ENCODE results near the gene ADAMTS18.

Gene ADAMTS18

DNA sequence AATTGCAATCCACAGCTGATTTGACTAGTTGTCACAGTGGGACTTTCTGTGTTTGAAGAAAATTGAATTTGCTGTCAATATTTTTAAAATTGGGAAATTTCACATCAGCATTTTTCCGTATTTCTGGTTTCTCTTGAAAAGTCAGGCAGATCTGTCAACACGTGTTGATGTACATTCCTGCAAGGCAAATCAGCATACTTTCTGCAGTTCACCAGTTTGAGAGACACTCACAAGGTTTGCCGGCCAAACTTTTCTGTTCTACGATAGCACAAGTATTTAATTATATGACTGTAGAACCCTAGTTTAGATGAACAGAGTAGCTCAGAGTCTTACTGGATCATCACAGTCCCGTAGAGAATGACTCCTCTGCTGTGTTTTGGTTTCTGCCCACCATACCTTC lies 102.0 kb downstream of the ADAMTS18 start:
- Histone ChIP-seq H3K4me3 (ENCODE audit: low read depth in 1 of 2, low read length in 1 of 2) (no peak overlapping the region), H3K36me3 (no peaks in the 10 kb centered on the region), H3K27me3 (no peaks in the 10 kb centered on the region), H3K9me3 (no peaks in the 10 kb centered on the region), H3K4me1 (ENCODE audit: control insufficient read depth in 1 of 2, insufficient read depth in 1 of 2, low read depth in 1 of 2, low read length in 1 of 2) (no peaks in the 10 kb centered on the region), H3K27ac (no peak overlapping the region)
- TF ChIP-seq, protein P1, sequence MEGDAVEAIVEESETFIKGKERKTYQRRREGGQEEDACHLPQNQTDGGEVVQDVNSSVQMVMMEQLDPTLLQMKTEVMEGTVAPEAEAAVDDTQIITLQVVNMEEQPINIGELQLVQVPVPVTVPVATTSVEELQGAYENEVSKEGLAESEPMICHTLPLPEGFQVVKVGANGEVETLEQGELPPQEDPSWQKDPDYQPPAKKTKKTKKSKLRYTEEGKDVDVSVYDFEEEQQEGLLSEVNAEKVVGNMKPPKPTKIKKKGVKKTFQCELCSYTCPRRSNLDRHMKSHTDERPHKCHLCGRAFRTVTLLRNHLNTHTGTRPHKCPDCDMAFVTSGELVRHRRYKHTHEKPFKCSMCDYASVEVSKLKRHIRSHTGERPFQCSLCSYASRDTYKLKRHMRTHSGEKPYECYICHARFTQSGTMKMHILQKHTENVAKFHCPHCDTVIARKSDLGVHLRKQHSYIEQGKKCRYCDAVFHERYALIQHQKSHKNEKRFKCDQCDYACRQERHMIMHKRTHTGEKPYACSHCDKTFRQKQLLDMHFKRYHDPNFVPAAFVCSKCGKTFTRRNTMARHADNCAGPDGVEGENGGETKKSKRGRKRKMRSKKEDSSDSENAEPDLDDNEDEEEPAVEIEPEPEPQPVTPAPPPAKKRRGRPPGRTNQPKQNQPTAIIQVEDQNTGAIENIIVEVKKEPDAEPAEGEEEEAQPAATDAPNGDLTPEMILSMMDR (IDR thresholded peaks at IDR 0.05) = no peak

DNA sequence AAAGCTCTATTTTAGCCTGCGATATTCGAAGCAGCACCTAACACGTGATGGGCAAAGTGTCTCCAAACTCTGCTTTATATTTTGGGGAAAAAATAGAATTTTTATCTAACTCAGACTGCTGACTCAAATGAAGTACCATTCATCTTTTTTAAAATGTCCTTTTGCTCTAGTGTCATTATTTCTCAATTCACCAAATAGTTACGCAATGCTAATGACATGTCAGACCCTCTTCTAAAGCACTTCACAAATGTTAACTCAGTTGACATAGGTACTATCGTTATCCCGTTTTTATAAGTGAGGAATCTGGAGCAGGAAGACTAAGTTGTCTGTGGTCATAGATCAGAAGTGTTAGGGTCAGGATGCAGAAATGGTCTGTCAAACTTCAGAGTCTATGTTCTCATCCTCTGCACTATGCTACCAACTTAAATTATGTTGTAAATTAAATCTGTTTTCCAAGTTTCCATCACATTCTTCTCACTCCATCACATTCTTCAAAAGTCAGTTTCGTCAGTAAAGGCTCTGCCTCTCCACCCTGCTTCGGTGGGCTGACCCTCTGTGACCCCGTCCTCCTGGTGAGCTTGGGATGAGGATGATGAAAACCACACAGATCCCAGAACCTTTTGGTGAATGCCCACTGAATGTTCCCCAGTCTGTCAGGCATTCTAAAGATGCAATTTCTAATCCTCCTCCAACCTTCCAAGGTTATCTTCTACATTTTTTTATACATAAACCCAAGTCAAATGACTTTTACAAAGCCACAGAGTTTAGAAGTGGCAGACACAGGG lies 102.8 kb downstream of the ADAMTS18 start:
- H3K4me1 ChIP-seq (ENCODE audit: control insufficient read depth in 1 of 2, insufficient read depth in 1 of 2, low read depth in 1 of 2, low read length in 1 of 2) = no peaks in the 10 kb centered on the region
- TF ChIP-seq, protein P1 (IDR thresholded peaks at IDR 0.05) = no peak
- no peaks in the 10 kb centered on the region for H3K27me3 ChIP-seq
- H3K36me3 ChIP-seq = no peaks in the 10 kb centered on the region
- no peak overlapping the region for H3K4me3 ChIP-seq (ENCODE audit: low read depth in 1 of 2, low read length in 1 of 2)
- no peak overlapping the region for H3K27ac ChIP-seq
- no peaks in the 10 kb centered on the region for H3K9me3 ChIP-seq

DNA sequence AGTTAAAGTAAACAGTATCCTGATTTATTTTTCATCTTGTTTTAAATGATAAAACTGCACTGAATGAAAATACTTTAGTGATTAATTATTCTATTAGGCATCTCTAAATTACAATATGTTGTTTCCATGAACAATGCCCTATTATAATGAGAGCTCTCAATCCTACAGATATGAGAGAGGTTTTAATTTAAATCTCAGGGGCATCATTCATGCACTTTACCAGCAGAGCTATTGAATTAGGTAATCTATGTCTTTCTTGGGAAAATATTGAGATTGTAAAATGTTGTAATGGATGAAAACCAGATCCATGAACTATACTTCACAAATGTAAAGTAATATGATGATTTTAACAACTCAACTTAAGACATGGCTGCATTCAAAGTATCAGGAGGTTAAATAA lies 103.8 kb downstream of the ADAMTS18 start:
- H3K36me3 ChIP-seq = no peaks in the 10 kb centered on the region
- no peak overlapping the region for H3K4me3 ChIP-seq (ENCODE audit: low read depth in 1 of 2, low read length in 1 of 2)
- H3K27me3 ChIP-seq = no peaks in the 10 kb centered on the region
- TF ChIP-seq, protein P1 (IDR thresholded peaks at IDR 0.05) = no peak
- H3K9me3 ChIP-seq = no peaks in the 10 kb centered on the region
- H3K27ac ChIP-seq = no peak overlapping the region
- H3K4me1 ChIP-seq (ENCODE audit: control insufficient read depth in 1 of 2, insufficient read depth in 1 of 2, low read depth in 1 of 2, low read length in 1 of 2) = no peaks in the 10 kb centered on the region

DNA sequence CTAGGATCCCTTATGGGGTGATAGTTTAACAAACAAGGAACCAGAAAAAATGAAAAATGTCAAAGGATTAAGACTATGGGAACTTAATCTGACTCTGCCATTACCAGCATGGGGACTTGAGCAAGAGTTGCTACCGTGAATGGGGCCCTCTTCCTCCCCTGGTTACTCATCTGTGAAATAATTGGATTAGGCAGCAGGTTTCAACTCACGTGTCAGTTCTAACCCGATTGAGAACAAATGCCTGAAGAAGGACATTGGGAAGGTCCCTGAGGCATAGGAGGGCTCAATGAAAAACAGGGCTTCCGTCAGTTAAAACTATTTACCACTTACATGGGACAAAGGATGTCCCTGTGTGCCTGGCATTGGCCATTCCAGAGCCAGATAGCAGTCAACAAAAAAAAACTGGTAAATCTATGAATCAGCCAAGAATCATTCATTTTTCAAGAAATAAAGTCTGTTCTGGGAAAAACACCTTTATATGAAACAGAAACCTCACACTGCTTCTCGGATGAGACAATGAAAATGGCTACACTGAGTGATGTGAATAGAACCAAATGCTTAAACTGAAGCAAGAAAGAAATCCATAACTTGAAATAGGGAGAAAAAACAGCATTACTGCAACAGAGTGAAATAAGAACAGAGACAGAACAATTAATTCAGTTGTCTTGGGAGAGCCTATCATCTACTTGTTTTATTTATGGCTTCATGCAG lies 104.3 kb downstream of the ADAMTS18 start:
- no peaks in the 10 kb centered on the region for H3K9me3 ChIP-seq
- H3K27me3 ChIP-seq = no peaks in the 10 kb centered on the region
- H3K4me3 ChIP-seq (ENCODE audit: low read depth in 1 of 2, low read length in 1 of 2) = no peak overlapping the region
- no peaks in the 10 kb centered on the region for H3K36me3 ChIP-seq
- TF ChIP-seq, protein P1 (IDR thresholded peaks at IDR 0.05) = no peak
- H3K4me1 ChIP-seq (ENCODE audit: control insufficient read depth in 1 of 2, insufficient read depth in 1 of 2, low read depth in 1 of 2, low read length in 1 of 2) = no peaks in the 10 kb centered on the region
- H3K27ac ChIP-seq = no peak overlapping the region

DNA sequence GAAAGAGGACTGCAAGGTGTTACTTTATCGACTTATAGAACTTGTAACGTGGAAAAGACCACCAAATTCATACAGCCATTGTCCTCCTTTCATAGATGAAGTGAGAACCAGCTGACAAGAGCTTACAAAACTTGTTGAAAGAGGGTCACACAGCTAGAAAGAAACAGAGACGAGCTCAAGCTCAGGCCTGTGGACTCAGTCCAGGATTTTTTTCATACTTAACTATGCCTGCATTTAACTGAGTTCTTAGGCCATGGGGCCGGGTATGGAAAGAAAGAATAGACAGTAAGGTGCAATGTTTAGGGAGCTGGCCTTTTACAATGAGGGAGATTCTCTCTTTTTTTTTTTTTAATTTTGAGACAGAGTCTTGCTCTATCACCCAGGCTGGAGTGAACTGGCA lies 106.1 kb downstream of the ADAMTS18 start:
- TF ChIP-seq, protein P1 (IDR thresholded peaks at IDR 0.05) = no peak

More for the DNA sequence above, 106.1 kb downstream of the ADAMTS18 start:
- H3K36me3 ChIP-seq = no peaks in the 10 kb centered on the region
- no peaks in the 10 kb centered on the region for H3K27me3 ChIP-seq
- no peaks in the 10 kb centered on the region for H3K9me3 ChIP-seq
- H3K27ac ChIP-seq = no peak overlapping the region
- H3K4me3 ChIP-seq (ENCODE audit: low read depth in 1 of 2, low read length in 1 of 2) = no peak overlapping the region
- no peaks in the 10 kb centered on the region for H3K4me1 ChIP-seq (ENCODE audit: control insufficient read depth in 1 of 2, insufficient read depth in 1 of 2, low read depth in 1 of 2, low read length in 1 of 2)

Measured in neutrophil (primary cell).